CD4-positive, alpha-beta T cell (primary cell): ENCODE results near the gene LNX2. TPM values are rescaled to one million over a fixed set of nuclear protein-coding genes. Genes with fewer than 3 reads are reported as not detected.

Experiments
- ATAC-seq: fragments of 200-7000 bp; cut with Tn5 transposase; one replicate; pipeline ENCODE4 v1.10.0; 2022; ENCODE audit warnings: mild to moderate bottlenecking; ENCODE audit not compliant: poor library complexity
- CTCF ChIA-PET: fragments of 350-600 bp; sonication (Branson Sonifier 250); formaldehyde crosslinking; loops from one replicate; lab custom pipeline; 2021; ENCODE audit warnings: antibody characterized with exemption, inconsistent platforms; lab: Charles Lee
- POLR2A ChIA-PET: fragments of 350-600 bp; sonication (Branson Sonifier 250); formaldehyde crosslinking; loops from one replicate; lab custom pipeline; 2021; ENCODE audit warnings: antibody characterized with exemption, inconsistent platforms; lab: Charles Lee
- DNase-seq, 14 experiments: peaks; one replicate each; pipeline ENCODE4 v3.0.0-alpha.2; 2013 to 2020; ENCODE audit warnings: mixed read lengths in 2 of 14
- H3K27ac ChIP-seq, 2 donors: one replicate each; pipeline versions ENCODE4 v1.5.1 to v1.7.0; 2013; ENCODE audit warnings: low read length in 2 of 2, low read depth in 1 of 2, mild to moderate bottlenecking in 1 of 2
- H3K27me3 ChIP-seq, 2 experiments: 1 replicate in 1 of 2; 2 replicates in 1 of 2; pipeline versions ENCODE4 v1.6.1 to v1.7.0; 2013; ENCODE audit warnings: low read length in 2 of 2, control low read depth in 1 of 2, mild to moderate bottlenecking in 1 of 2, moderate library complexity in 1 of 2; ENCODE audit not compliant: insufficient read depth in 2 of 2, control insufficient read depth in 1 of 2
- H3K36me3 ChIP-seq: one replicate; pipeline ENCODE4 v1.6.1; 2013; ENCODE audit warnings: low read length, control low read depth; ENCODE audit not compliant: insufficient read depth
- H3K4me1 ChIP-seq: one replicate; pipeline ENCODE4 v1.6.1; 2013; ENCODE audit warnings: low read length, control low read depth; ENCODE audit not compliant: insufficient read depth
- H3K4me3 ChIP-seq: one replicate; pipeline ENCODE4 v1.5.1; 2013; ENCODE audit warnings: mild to moderate bottlenecking, low read length, moderate library complexity
- H3K9me3 ChIP-seq, 2 experiments: 1 replicate in 1 of 2; 2 replicates in 1 of 2; pipeline versions ENCODE4 v1.6.1 to v1.7.0; 2013; ENCODE audit warnings: low read length in 2 of 2, mild to moderate bottlenecking in 2 of 2, control low read depth in 1 of 2, moderate library complexity in 1 of 2; ENCODE audit not compliant: control insufficient read depth in 1 of 2, insufficient read depth in 1 of 2
- H3K27ac Mint-ChIP-seq: one replicate; pipeline ENCODE4 v1.8.0; 2020; ENCODE audit warnings: mixed read lengths
- H3K27me3 Mint-ChIP-seq: one replicate; pipeline ENCODE4 v1.8.0; 2021; ENCODE audit warnings: mixed read lengths
- H3K36me3 Mint-ChIP-seq: one replicate; pipeline ENCODE4 v1.8.0; 2021; ENCODE audit warnings: low read depth, mixed read lengths
- H3K4me1 Mint-ChIP-seq: one replicate; pipeline ENCODE4 v1.8.0; 2021; ENCODE audit warnings: low read depth, mixed read lengths
- H3K4me3 Mint-ChIP-seq: one replicate; pipeline ENCODE4 v1.8.0; 2020; ENCODE audit warnings: mild to moderate bottlenecking, mixed read lengths
- H3K9me3 Mint-ChIP-seq: one replicate; pipeline ENCODE4 v1.8.0; 2020; ENCODE audit warnings: mixed read lengths
- CTCF ChIP-seq: fragments of 200-600 bp; IDR thresholded peaks from one replicate; pipeline ENCODE4 v1.8.0; 2022; ENCODE audit warnings: antibody characterized with exemption, mild to moderate bottlenecking
- intact Hi-C, 2 experiments: fragments of 100-400 bp; cut with DNase I in 1 of 2; cut with micrococcal nuclease in 1 of 2; formaldehyde crosslinking; loops; one replicate each; pipeline versions ENCODE4 v1.15.1 to v1.9.0; 2023 to 2025; cut with DNase I, micrococcal nuclease
- total RNA-seq, 174 experiments: library from RNA in 2 of 174; stranded (reverse) in 2 of 174; gene quantifications; one replicate each; pipeline ENCODE4 v1.2.3 and lab custom pipeline; 2021 to 2026

LNX2 gene
- total RNA-seq, 2 experiments from 2014 or later, result 3.5 to 3.9 TPM

GRCh38 chr13:27634791-27635190 is 14.5 kb upstream of the LNX2 start:
- peaks cover 16% of the 10 kb centered on the region for H3K36me3 ChIP-seq
- Mint-ChIP-seq H3K27ac (no peak overlapping the region), H3K9me3 (no peaks in the 10 kb centered on the region), H3K27me3 (no peaks in the 10 kb centered on the region), H3K4me3 (no peak overlapping the region), H3K36me3 (peaks cover 48% of the 10 kb centered on the region), H3K4me1 (peaks cover 87% of the 10 kb centered on the region)
- DNase-seq, result no peak
- TF ChIP-seq CTCF, result no peak
- intact Hi-C loops, result no loop called here
- H3K27ac ChIP-seq, result no peak overlapping the region
- peaks cover 6% of the 10 kb centered on the region for H3K4me1 ChIP-seq
- no peaks in the 10 kb centered on the region for H3K9me3 ChIP-seq
- ChIA-PET CTCF (interaction anchor here (0.7 kb wide), 1 partner anchor 626 kb away, joined by 3 read pairs; no protein-coding TSS in a partner anchor), POLR2A (interaction anchor here (2.3 kb wide), 1 partner anchor 14 kb away, joined by 12 read pairs; the partner anchor contains the start of gene LNX2)
- H3K27me3 ChIP-seq, result no peaks in the 10 kb centered on the region
- H3K4me3 ChIP-seq, result no peak overlapping the region
- no peak for ATAC-seq

GRCh38 chr13:27634231-27634630 is 13.9 kb upstream of the LNX2 start:
- H3K27me3 Mint-ChIP-seq, result no peaks in the 10 kb centered on the region
- ChIA-PET CTCF (interaction anchor here (0.7 kb wide), 1 partner anchor 626 kb away, joined by 3 read pairs; no protein-coding TSS in a partner anchor), POLR2A (interaction anchor here (2.3 kb wide), 1 partner anchor 13 kb away, joined by 12 read pairs; the partner anchor contains the start of gene LNX2)
- H3K9me3 Mint-ChIP-seq, result no peaks in the 10 kb centered on the region
- TF ChIP-seq CTCF, result no peak
- H3K27ac ChIP-seq, result no peak overlapping the region
- DNase-seq (no peak), ATAC-seq (no peak)
- peaks cover 44% of the 10 kb centered on the region for H3K36me3 Mint-ChIP-seq
- no peak overlapping the region for H3K27ac Mint-ChIP-seq
- intact Hi-C loops, result no loop called here
- peaks cover 16% of the 10 kb centered on the region for H3K36me3 ChIP-seq
- no peak overlapping the region for H3K4me3 Mint-ChIP-seq
- H3K27me3 ChIP-seq, result no peaks in the 10 kb centered on the region
- no peak overlapping the region for H3K4me3 ChIP-seq
- peaks cover 83% of the 10 kb centered on the region for H3K4me1 Mint-ChIP-seq
- no peaks in the 10 kb centered on the region for H3K9me3 ChIP-seq
- peaks cover 6% of the 10 kb centered on the region for H3K4me1 ChIP-seq

GRCh38 chr13:27632648-27633047 is 12.3 kb upstream of the LNX2 start:
- intact Hi-C loops, result no loop called here

More at GRCh38 chr13:27632648-27633047, 12.3 kb upstream of the LNX2 start:
- Mint-ChIP-seq H3K9me3 (no peaks in the 10 kb centered on the region), H3K27me3 (no peaks in the 10 kb centered on the region), H3K27ac (no peak overlapping the region), H3K36me3 (peaks cover 60% of the 10 kb centered on the region), H3K4me3 (no peak overlapping the region), H3K4me1 (peaks cover 85% of the 10 kb centered on the region)
- H3K4me3 ChIP-seq, result no peak overlapping the region
- H3K9me3 ChIP-seq, result no peaks in the 10 kb centered on the region
- no peaks in the 10 kb centered on the region for H3K27me3 ChIP-seq
- no peak for TF ChIP-seq CTCF
- DNase-seq (no peak), ATAC-seq (no peak)
- peaks cover 4% of the 10 kb centered on the region for H3K4me1 ChIP-seq
- no peak overlapping the region for H3K27ac ChIP-seq
- POLR2A ChIA-PET, result interaction anchor here (1.8 kb wide), 1 partner anchor 13 kb away, joined by 7 read pairs; the partner anchor contains the start of gene LNX2
- CTCF ChIA-PET, result no interaction called here
- H3K36me3 ChIP-seq, result peaks cover 18% of the 10 kb centered on the region
